Suprapubic skin (tissue), 4 donors: ENCODE results near the gene SETX. TPM values are rescaled to one million over a fixed set of nuclear protein-coding genes. Genes with fewer than 3 reads are reported as not detected.

Experiments used
- DNase-seq, 2 donors: peaks; one replicate each; pipeline ENCODE4 v3.0.0-alpha.2; 2019; ENCODE audit warnings: low spot score in 2 of 2
- H3K27ac ChIP-seq: fragments of 200-600 bp; sonication (generic); one replicate; pipeline ENCODE4 v1.5.1; 2019
- H3K27me3 ChIP-seq: fragments of 200-600 bp; sonication (generic); one replicate; pipeline ENCODE4 v1.5.1; 2019
- H3K36me3 ChIP-seq: fragments of 200-600 bp; sonication (generic); one replicate; pipeline ENCODE4 v1.5.1; 2019
- H3K4me1 ChIP-seq: fragments of 200-600 bp; sonication (generic); one replicate; pipeline ENCODE4 v1.5.1; 2019
- H3K4me3 ChIP-seq: fragments of 200-600 bp; sonication (generic); one replicate; pipeline ENCODE4 v1.5.1; 2019; ENCODE audit warnings: mild to moderate bottlenecking
- H3K9me3 ChIP-seq: fragments of 200-600 bp; sonication (generic); one replicate; pipeline ENCODE4 v1.5.1; 2019
- CTCF ChIP-seq, 2 donors: fragments of 200-600 bp in 1 of 2; fragments of 450-650 bp in 1 of 2; sonication (generic) in 1 of 2; IDR thresholded peaks; one replicate each; pipeline ENCODE4 v1.5.1; 2016 to 2019; ENCODE audit warnings: antibody characterized with exemption in 2 of 2, mild to moderate bottlenecking in 1 of 2, moderate library complexity in 1 of 2
- EP300 ChIP-seq: sonication (generic); formaldehyde crosslinking; IDR thresholded peaks from one replicate; pipeline ENCODE4 v1.6.1; 2017; ENCODE audit warnings: antibody characterized with exemption
- POLR2A ChIP-seq, 2 donors: fragments of 450-650 bp; IDR thresholded peaks; one replicate each; pipeline ENCODE4 v1.6.1; 2017; ENCODE audit warnings: antibody characterized with exemption in 2 of 2, mild to moderate bottlenecking in 2 of 2, moderate library complexity in 2 of 2
- POLR2AphosphoS5 ChIP-seq, 3 donors: sonication (generic); formaldehyde crosslinking; IDR thresholded peaks; one replicate each; pipeline ENCODE4 v1.6.1; 2017; ENCODE audit warnings: antibody characterized with exemption in 3 of 3
- WGBS: methylation state at CpG from one replicate; pipeline ENCODE4 v1.1.5; 2018; 5-methylcytosine and 5-hydroxymethylcytosine counted together
- total RNA-seq, 4 donors: library from RNA; depleted of rRNA; stranded (reverse); fragments of >200 nt; gene quantifications; one replicate each; pipeline ENCODE4 v1.1.0, GENCODE V29; 2016

Gene SETX
- total RNA-seq, 4 donors from 2014 or later: 28.8 to 67.9 (median 39.7) TPM

- 41% methylated on average over 10 of the region's 10 CpGs for WGBS
- H3K4me3 ChIP-seq: no peak overlapping the region
- peak in 1 of 2 donors; percentile 72 for DNase-seq
- H3K27ac ChIP-seq: no peak overlapping the region
- H3K9me3 ChIP-seq: no peaks in the 10 kb centered on the region
- H3K36me3 ChIP-seq: peaks cover 88% of the 10 kb centered on the region
- H3K4me1 ChIP-seq: no peaks in the 10 kb centered on the region
- H3K27me3 ChIP-seq: no peaks in the 10 kb centered on the region
- TF ChIP-seq POLR2A (IDR thresholded peaks at IDR 0.05) (no peak), CTCF (IDR thresholded peaks at IDR 0.05) (peak; percentile 29 to 74)
Observed at GRCh38 chr9:132268725-132269352, 85.9 kb downstream of the SETX start.

GRCh38 chr9:132267660-132268059 lies 87.1 kb downstream of the SETX start:
- H3K4me1 ChIP-seq: no peaks in the 10 kb centered on the region
- no peak for DNase-seq
- H3K4me3 ChIP-seq: no peak overlapping the region
- no peaks in the 10 kb centered on the region for H3K27me3 ChIP-seq
- H3K9me3 ChIP-seq: no peaks in the 10 kb centered on the region
- no peak overlapping the region for H3K27ac ChIP-seq
- H3K36me3 ChIP-seq: peaks cover 90% of the 10 kb centered on the region
- TF ChIP-seq EP300: no peak
- no peak for TF ChIP-seq POLR2A (IDR thresholded peaks at IDR 0.05)
- no peak for TF ChIP-seq POLR2AphosphoS5 (IDR thresholded peaks at IDR 0.05)
- 76% methylated on average over 3 of the region's 3 CpGs for WGBS

- no peaks in the 10 kb centered on the region for H3K27me3 ChIP-seq
- TF ChIP-seq POLR2AphosphoS5 (IDR thresholded peaks at IDR 0.05) (no peak), CTCF (IDR thresholded peaks at IDR 0.05) (no peak), EP300 (no peak), POLR2A (IDR thresholded peaks at IDR 0.05) (no peak)
- H3K27ac ChIP-seq: no peak overlapping the region
- DNase-seq: no peak
- H3K9me3 ChIP-seq: no peaks in the 10 kb centered on the region
- H3K4me3 ChIP-seq: no peak overlapping the region
- no peaks in the 10 kb centered on the region for H3K4me1 ChIP-seq
- WGBS: 84% methylated on average over 3 of the region's 3 CpGs
- H3K36me3 ChIP-seq: peaks cover 85% of the 10 kb centered on the region
Observed at GRCh38 chr9:132266017-132266416, 88.8 kb downstream of the SETX start.

GRCh38 chr9:132260846-132261245 lies 93.9 kb downstream of the SETX start:
- peaks cover 42% of the 10 kb centered on the region for H3K36me3 ChIP-seq
- no peaks in the 10 kb centered on the region for H3K9me3 ChIP-seq
- DNase-seq: no peak
- H3K4me3 ChIP-seq: no peak overlapping the region
- 79% methylated on average over 3 of the region's 3 CpGs for WGBS
- H3K27ac ChIP-seq: no peak overlapping the region
- H3K27me3 ChIP-seq: no peaks in the 10 kb centered on the region
- no peak for TF ChIP-seq EP300
- peaks cover 4% of the 10 kb centered on the region for H3K4me1 ChIP-seq

- H3K27me3 ChIP-seq: peaks cover 19% of the 10 kb centered on the region
- H3K9me3 ChIP-seq: no peaks in the 10 kb centered on the region
- H3K4me3 ChIP-seq: no peak overlapping the region
- peak; percentile 51 to 76 for DNase-seq
- TF ChIP-seq POLR2A (IDR thresholded peaks at IDR 0.05) (no peak), POLR2AphosphoS5 (IDR thresholded peaks at IDR 0.05) (no peak), CTCF (IDR thresholded peaks at IDR 0.05) (no peak), EP300 (no peak)
- no peaks in the 10 kb centered on the region for H3K36me3 ChIP-seq
- WGBS: no CpG with 5 or more reads among the region's 20 CpGs
- H3K4me1 ChIP-seq: peaks cover 4% of the 10 kb centered on the region
- no peak overlapping the region for H3K27ac ChIP-seq
Observed at GRCh38 chr9:132250324-132251262, 104.2 kb downstream of the SETX start.

- H3K27ac ChIP-seq: no peak overlapping the region
- peak in 1 of 2 donors; percentile 50 for DNase-seq
- no peaks in the 10 kb centered on the region for H3K36me3 ChIP-seq
- 89% methylated on average over 4 of the region's 8 CpGs for WGBS
- H3K4me1 ChIP-seq: peaks cover 4% of the 10 kb centered on the region
- H3K4me3 ChIP-seq: no peak overlapping the region
- no peaks in the 10 kb centered on the region for H3K9me3 ChIP-seq
- peaks cover 27% of the 10 kb centered on the region for H3K27me3 ChIP-seq
- TF ChIP-seq CTCF (IDR thresholded peaks at IDR 0.05): no peak
- no peak for TF ChIP-seq POLR2AphosphoS5 (IDR thresholded peaks at IDR 0.05)
- no peak for TF ChIP-seq POLR2A (IDR thresholded peaks at IDR 0.05)
- no peak for TF ChIP-seq EP300
Observed at GRCh38 chr9:132249690-132250089, 105.1 kb downstream of the SETX start.
